Measurements from ENCODE around the gene E2F2.
"Not testable (repeated sequence)": the region's sequence is repeated elsewhere in the genome, so short reads cannot be mapped to it uniquely, and the experiment has no call there.

E2F2 gene

GRCh38 chr1:23524163-23524562 is 6.9 kb downstream of the E2F2 start:
- DNase-seq, result no peak

GRCh38 chr1:23522244-23522982 is 8.6 kb downstream of the E2F2 start:
- DNase-seq, result no peak

GRCh38 chr1:23521588-23521987 is 9.4 kb downstream of the E2F2 start:
- DNase-seq, result no peak

DNA sequence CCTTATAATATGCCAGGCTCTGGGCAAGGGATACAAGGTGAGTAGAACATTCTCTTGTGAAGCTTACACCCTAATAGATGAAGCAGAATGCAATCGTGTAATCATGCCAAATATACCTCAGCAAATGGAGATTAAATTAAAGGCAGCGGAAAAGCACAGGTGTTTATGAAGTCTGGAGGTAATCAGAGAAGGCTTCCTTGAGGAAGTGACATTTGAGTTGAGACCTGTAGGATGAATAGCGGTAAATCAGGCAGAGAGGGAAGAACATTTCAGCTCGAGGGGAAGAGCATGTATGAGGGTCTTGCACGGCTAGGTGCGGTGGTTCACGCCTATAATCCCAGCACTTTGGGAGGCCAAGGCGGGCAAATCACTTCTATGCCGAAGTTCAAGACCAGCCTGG is 13.5 kb downstream of the E2F2 start:
- no peak for DNase-seq

- no peak for DNase-seq
Observed at GRCh38 chr1:23515905-23516304, 15.1 kb downstream of the E2F2 start.

DNA sequence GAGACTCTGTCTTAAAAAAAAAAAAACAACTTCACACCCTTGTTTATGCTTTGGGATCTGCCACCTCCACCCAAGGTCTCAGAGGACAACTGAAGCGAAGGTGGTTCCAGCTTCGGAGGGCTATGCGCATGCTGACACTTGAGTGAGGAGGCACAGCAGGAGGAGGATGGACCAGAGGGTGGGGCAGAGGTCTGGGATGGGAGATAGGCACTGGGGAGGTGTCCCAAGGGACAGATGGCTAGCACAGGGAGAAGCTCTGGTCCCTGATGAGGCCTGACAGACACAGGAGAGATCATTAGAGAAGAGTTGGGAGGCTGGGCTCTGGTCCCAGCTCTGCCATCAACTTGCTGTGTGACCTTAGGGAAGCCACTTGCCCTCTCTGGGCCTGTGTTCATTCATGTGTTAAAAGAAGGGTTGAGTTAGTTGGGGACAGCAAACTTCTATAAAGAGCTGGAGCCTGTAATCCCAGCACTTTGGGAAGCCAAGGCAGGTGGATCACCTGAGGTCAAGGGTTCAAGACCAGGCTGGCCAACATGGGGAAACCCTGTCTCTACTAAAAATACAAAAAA is 16.8 kb downstream of the E2F2 start:
- no peak for DNase-seq

- DNase-seq, result no peak
Observed at GRCh38 chr1:23509896-23510295, 21.1 kb downstream of the E2F2 start.

- DNase-seq, result no peak
Observed at GRCh38 chr1:23506376-23507107, 24.5 kb downstream of the E2F2 start.

DNA sequence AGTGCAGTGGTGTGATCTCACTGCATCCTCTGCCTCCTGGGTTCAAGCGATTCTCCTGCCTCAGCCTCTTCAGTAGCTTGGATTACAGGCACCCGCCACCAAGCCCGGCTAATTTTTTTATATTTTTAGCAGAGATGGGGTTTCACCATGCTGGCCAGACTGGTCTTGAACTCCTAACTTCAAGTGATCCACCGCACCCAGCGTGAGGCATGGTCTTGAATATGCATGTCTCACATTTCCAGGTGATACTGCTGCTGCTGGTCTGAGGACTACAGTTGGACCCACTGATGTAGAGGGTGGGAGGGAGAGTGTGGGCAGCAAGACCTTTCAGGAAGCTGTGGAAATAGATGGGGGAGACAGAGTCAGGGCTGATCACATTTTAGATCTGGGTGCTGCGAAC is 25.2 kb downstream of the E2F2 start:
- DNase-seq, result no peak

DNA sequence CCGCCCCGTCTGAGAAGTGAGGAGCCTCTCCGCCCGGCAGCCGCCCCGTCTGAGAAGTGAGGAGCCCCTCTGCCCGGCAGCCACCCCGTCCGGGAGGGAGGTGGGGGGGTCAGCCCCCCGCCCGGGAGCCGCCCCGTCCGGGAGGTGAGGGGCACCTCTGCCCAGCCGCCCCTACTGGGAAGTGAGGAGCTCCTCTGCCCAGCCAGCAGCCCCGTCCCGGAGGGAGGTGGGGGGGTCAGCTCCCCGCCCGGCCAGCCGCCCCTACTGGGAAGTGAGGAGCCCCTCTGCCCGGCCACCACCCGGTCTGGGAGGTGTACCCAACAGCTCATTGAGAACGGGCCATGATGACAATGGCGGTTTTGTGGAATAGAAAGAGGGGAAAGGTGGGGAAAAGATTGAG is 26.9 kb downstream of the E2F2 start:
- not testable (repeated sequence) for DNase-seq

- no peak for DNase-seq
Observed at GRCh38 chr1:23502951-23503350, 28.1 kb downstream of the E2F2 start.

DNA sequence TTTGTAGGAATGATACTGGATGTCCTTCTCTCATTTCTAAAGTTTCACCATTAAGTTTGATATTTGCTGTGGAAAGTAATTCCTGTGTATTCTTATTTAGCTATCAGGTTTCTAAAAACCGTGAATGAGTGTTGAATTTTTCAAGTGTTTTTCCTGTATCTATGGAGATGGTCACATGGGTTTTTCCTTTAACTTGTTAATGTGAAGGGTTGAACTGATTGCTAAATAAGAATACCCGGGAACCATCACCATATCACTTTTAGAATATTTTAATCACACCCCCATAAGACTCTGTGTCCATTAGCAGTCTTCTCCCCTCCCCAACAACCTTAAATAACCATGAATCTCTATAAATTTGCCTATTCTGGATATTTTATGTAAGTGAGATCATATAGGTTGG is 30.6 kb downstream of the E2F2 start:
- DNase-seq, result no peak

DNA sequence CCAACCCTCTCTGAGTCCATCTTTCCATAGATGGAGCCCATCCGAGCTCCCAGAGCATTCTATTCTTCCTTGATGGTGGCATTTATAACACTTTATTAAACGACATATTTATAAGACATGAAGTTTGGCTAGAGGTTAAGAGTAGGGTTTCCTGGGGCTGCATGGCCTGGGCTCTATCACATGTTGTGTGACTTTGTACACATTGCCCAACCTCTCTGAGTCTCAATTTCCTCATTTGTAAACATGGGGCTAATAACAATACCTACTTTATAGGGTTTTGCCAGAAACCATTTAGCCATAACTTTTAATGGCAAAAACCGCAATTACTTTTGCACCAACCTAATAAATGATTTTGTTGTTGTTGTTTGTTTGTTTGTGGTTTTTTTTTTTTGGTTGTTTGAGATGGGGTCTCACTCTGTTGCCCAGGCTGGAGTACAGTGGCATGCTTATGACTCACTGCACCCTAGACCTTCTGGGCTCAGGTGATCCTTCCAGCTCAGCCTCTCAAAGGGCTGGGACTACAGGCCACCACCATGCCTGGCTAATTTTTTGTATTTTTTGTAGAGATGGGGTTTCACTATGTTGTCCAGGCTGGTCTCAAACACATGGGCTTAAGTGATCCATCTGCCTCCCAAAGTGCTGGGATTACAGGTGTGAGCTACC is 33.1 kb downstream of the E2F2 start:
- no peak for DNase-seq

- no peak for DNase-seq
Observed at GRCh38 chr1:23496490-23497181, 34.4 kb downstream of the E2F2 start.

GRCh38 chr1:23494836-23495235 is 36.2 kb downstream of the E2F2 start:
- DNase-seq, result not testable (repeated sequence)

DNA sequence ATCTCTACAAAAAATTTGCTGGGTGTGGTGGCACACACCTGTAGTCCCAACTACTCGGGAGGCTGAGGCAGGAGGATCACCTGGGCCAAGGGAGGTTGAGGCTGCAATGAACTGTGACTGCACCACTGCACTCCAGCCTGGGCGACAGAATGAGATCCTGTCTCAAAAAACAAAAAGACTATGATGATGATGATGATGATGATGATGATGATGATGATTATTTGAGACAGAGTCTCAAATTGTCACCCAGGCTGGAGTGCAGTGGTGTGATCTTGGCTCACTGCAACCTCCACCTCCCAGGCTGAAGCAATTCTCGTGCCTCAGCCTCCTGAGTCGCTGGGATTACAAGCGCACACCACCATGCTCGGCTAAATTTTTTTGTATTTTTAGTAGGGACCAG is 38.3 kb downstream of the E2F2 start:
- not testable (repeated sequence) for DNase-seq

DNA sequence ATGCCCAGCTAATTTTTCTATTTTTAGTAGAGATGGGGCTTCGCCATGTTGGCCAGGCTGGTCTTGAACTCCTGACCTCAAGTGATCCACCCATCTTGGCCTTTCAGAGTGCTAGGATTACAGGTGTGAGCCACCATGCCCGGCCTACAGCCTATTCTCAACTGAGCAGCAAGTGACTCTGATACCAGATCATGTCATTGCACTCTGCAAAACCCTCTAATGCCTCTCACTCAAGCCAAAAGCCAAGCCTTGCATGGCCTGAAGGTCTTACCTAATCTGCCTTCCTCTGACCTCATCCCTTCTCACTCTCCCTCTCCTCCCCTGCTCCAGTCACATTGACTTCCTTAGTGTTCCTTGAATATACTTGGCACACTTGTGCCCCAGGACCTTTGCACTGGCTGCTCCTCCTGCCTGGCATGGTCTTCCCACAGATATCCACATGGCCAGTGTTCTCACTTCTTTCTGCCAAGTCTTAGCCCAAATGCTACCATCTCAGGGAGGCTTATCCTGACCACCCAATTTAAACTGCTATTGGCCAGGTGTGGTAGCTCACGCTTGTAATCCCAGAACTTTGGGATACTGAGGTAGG is 38.8 kb downstream of the E2F2 start:
- no peak for DNase-seq

DNA sequence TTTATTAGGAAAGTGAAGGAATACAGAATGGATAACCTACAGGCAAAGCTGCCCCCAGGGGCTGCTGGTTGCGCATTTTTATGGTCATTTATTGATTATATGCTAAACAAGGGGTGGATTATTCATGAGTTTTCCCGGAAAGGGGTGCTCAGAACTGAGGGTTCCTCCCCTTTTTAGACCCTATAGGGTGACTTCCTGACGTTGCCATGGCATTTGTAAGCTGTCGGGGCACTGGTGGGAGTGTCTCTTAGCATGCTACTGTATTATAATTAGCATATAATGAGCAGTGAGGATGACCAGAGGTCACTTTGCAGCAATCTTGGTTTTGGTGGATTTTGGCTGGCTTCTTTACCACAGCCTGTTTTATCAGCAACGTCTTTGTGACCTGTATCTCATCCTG is 41.2 kb downstream of the E2F2 start:
- DNase-seq, result no peak

- DNase-seq, result no peak
Observed at GRCh38 chr1:23485002-23485332, 46.1 kb downstream of the E2F2 start.

- peak; percentile 93 for DNase-seq
Observed at GRCh38 chr1:23484253-23485001, 46.6 kb downstream of the E2F2 start.

Data from fibroblast of skin of scalp (primary cell).